Activated CD4-positive, alpha-beta T cell treated with anti-CD3 and anti-CD28 coated beads, Interleukin-2, Interleukin-4, amounts not matched to agents 100 ng/mL and 50 ng/mL, durations not matched to agents 16 hours and 8 hours (primary cell): ENCODE measurements around the gene GLDC.
"Not testable (repeated sequence)": the region's sequence is repeated elsewhere in the genome, so short reads cannot be mapped to it uniquely, and the experiment has no call there.

ENCODE experiments used
- DNase-seq: peaks from one replicate; pipeline ENCODE4 v3.0.0-alpha.2; 2020; ENCODE audit warnings: low spot score

Gene GLDC

GRCh38 chr9:6565312-6565711, 80.2 kb downstream of the GLDC start:
- DNase-seq, result no peak

DNA sequence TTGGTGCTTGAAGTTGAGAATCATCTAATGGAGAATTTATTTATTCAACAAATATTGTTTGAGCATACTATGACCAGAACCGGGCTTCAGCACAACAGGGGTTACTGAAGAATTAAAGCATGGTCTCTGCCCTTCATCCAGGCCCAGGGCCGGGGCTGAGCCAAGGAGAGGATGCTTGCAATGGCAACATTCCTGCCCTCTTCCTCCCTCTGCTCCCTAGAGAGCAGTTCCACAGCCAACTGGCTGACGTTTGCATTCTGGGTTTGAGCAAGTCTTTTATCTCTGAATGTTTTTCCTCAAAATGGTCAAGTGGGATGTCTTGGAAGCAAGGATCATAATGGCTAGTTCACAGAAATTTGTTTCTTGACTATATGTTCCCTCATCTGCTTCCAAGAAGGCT, 80.7 kb downstream of the GLDC start:
- DNase-seq, result no peak

DNA sequence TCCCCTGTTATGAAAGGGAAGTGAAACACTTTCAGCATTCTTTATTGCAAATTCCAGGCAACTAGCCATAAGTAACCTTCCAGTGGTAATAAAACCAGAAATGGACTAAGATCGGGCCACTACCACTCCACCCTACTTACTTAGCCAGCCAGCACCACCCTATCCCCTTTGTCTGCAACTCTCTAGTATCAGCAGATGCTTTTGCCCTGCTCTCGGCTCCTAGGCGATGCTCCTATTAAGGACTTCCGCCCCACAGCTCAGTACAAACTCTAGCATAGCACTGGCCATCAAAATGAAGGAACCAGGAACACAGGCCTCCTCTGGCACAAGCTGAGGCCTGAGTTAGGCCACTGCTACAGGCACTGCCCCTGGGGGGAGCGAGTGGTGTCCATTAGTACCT, 81.2 kb downstream of the GLDC start:
- DNase-seq, result no peak

DNA sequence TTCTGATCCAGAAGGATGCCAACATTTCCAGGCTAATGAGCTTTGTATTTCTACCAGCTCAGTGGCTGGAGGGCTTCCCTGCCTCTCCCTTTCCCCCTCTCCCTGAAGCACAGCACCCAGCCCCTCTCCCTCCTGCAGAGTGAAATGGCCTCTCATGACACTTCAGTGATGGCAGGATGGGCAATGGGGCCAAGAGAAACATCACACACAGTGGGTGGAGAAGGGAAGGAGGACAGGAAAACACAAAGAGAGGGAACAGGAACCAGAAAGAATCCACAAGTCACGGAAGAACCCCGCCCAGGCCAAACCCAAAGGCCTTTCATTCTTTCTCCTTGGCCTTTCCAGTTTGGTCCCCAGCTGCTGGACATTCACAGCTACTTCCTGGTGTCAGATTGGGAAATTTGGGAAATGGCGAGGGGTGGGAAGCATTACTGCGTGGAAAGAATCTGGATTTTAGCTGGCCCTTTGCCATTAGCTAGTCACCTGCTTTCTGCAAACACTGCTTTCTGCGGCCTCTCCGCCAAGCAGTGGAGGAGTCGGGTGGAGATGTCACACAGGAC, 82.6 kb downstream of the GLDC start:
- no peak for DNase-seq

GRCh38 chr9:6562201-6562600, 83.3 kb downstream of the GLDC start:
- no peak for DNase-seq

GRCh38 chr9:6557883-6558616, 87.5 kb downstream of the GLDC start:
- DNase-seq, result no peak

DNA sequence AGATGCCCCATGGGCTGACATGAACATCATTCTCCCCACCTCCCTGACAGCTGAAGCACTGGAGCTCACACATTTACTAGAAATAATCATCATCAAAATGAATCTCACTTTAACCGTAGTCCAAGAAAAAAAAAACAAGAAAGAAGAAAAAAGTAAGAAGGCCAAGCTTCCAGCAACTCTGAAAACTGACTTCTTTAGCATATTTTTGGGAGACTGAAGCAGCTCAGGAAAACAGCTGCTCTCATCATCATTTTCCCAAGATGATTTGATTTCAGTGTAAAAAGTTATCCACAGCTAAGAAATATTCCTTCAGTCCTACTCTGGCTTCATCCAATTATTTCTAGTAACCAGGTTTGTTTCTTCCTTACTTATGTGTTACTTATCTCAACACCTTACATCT, 91.7 kb downstream of the GLDC start:
- DNase-seq, result no peak

GRCh38 chr9:6552498-6553121, 92.9 kb downstream of the GLDC start:
- DNase-seq, result no peak

DNA sequence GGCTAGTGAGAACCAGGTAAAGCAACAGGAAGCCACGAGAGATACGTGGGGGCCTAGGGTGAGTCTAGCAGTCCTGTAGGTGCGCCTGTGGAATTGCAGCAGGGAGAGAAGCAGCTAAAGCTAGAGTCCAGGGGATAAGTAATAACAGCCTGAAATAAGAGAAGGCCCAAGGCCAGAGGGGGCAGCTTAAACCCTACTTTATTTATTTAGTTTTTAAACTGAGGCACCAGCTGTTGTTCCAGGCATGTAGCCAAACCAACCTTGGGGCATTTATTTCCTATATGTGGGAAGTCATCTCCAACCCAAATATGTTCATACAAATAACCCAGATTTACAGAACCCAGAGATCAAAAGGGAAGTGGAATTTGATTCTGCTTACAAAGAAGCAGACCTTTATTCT, 93.5 kb downstream of the GLDC start:
- DNase-seq, result no peak

DNA sequence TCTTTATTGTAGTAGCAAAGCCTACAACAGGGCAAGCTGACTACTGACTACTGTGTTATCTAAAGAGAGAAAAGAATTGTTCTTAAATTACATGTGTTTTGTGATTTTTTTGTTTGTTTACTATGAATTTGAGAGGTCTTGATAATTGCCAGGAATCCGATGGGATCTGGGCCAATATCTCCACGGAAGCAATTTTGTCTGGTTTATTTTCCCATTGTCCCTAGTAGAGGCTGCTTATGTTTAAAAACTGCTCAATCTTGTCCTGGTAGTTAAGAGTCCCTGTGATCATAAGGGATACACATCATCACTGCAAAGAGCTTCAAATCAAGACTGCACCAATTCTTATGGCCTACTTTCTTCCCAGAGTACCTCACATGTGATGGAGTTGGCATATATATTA, 94.4 kb downstream of the GLDC start:
- DNase-seq, result no peak

DNA sequence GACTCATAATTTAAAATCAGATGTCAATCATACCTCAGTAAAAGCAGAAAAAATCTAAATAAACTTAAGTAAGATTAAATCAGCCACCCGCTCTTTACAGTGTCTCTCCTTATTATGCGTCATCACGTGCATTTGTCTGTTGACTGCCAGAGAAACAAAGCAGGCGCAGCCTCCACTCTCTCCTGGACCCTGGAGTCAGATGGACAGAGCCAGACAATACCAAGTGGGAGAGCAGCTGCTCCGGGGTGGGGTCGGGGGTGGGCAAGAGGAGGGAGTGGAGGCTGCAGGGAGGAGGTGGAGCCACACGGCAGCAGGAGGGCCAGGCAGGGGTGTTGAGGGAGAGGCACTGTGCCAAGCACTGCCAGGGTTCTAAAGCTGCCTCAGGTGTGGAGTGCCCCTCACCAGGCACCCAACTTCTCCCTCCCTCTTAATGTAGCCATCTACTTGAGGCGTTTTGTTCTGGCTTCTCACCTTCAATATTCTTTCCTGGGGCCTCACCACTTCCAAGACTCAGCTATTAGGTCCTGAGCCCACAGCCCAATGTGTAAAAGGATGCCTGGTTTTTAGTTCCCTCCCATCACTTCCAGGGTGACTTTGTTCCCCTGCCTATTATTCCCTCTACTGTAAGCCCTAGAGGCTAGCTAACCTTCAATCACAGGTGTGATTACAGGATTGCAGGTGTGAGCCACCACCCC, 96.3 kb downstream of the GLDC start:
- no peak for DNase-seq

GRCh38 chr9:6545017-6545691, 100.4 kb downstream of the GLDC start:
- no peak for DNase-seq

- no peak for DNase-seq
These were observed 102.3 kb downstream of the GLDC start for GRCh38 chr9:6543204-6543603.

DNA sequence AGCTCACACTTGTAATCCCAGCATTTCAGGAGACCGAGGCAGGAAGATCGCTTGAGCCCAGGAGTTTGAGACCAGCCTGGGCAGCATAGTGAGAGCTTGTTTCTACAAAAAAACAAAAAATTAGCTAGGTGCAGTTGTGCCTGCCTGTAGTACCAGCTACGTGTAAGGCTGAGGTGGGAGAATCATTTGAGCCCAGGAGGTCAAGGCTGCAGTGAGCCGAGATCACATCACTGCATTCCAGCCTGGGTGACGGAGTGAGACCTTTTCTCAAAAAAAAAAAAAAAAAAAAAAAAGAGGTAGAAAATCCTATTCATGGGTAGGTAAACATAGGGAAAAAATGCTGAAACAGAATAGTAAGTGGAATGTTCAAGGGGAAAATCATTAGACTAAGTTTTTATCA, 102.9 kb downstream of the GLDC start:
- not testable (repeated sequence) for DNase-seq

DNA sequence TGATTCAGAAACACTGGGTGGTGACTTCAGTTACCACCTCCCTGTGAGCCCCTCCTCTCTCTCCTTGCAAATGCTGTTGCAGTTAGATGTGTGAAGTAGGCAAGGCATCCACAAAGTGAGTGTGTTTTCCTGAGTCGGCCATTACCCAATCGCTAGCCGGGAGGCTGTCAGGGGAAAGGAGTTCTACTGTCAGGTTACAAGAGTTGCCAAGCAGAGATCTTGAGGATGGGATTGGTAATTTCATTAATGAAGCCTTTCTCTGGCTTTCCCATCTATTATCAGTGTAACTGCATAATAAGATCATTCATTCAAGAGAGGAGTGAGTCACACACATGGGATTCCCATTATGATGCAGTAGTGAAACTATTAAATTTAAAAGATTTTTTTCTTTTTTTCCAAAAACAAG, 106.9 kb downstream of the GLDC start:
- DNase-seq, result peak; percentile 4

GRCh38 chr9:6535594-6535993, 109.9 kb downstream of the GLDC start:
- DNase-seq, result no peak

GRCh38 chr9:6525326-6526045, 120.0 kb downstream of the GLDC start:
- DNase-seq, result no peak

DNA sequence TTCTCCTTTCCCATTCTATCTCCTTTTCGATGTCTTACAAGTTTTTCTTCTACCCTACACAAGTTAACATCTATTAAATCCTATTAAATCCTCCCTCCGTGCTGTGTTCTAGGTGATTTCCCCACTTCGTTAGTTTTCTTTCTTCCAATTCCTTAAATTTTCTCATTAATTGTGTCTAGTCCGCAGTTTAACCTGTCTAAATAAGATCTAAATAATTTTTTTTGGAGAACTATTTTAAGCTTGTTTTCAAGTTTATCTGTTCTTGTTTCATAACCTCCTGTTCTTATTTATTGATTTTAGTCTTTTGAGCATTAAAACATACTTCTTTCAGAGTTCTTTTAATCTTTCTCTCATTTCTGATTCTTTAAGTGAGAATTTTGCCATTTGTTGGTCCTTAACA, 123.3 kb downstream of the GLDC start:
- no peak for DNase-seq

DNA sequence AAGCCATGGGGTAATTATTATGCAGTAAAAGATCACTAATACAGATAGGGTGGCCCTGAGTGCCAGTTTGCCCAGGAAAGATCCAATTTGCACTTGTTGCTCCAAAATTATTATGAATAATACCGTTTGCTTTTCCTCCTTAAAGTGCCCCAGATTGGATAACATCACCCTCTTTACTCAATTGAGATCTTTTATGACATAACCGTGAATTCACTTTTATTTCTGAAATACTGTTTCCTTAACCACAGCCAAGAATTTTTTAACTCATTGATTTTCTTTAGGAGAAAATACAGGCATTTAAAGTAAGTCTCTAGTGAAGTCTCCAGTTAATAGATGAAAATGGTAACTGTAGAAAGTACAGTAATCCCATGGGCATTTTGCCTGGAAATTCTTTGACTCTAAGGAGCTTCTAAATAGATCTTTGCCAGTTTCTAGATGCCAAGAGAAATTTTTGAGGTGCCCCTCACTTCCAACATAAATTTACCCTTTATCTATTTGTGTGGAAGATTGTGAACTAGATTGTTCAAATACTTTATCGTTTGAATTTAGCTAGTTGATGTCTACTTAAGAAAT, 133.4 kb downstream of the GLDC start:
- no peak for DNase-seq

GRCh38 chr9:6506571-6506970, 139.0 kb downstream of the GLDC start:
- DNase-seq, result no peak

DNA sequence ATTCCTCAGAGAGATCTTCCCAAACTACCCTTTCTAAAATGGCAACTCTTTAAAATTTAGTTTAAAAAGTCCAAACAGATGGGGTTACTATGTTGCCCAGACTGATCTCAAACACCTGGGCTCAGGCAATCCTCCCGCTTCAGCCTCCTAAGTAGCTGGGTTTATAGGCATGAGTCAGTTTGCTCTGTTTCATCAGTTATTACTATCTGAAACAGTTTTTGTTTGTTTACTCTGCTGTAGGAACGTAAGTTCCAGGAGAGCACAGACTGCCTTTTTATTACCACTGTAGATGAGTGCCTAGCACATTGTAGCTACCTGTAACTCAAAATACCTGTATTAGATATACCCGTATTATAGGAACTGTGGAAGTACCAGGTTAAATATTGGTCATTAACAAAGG, 143.1 kb downstream of the GLDC start:
- DNase-seq, result no peak
